Measurements from ENCODE around the gene DMD. TPM values are rescaled to one million over a fixed set of nuclear protein-coding genes. Genes with fewer than 3 reads are reported as not detected.
A peak's percentile ranks its signal among the peaks of the same experiment; 100 is the strongest.

DMD gene
- total RNA-seq, 1 donor from 2014 or later = 22.2 TPM

- no peaks in the 10 kb centered on the region for H3K79me2 ChIP-seq (ENCODE audit: insufficient read depth, low read length)
- Mint-ChIP-seq H3K36me3 (ENCODE audit: low read depth, unreplicated experiment) (no peaks in the 10 kb centered on the region), H3K4me3 (ENCODE audit: unreplicated experiment) (no peak overlapping the region), H3K4me1 (ENCODE audit: low read depth, unreplicated experiment) (peaks cover 22% of the 10 kb centered on the region), H3K9me3 (ENCODE audit: unreplicated experiment) (no peaks in the 10 kb centered on the region), H3K27ac (ENCODE audit: unreplicated experiment) (peak overlapping the region; percentile 88), H3K27me3 (ENCODE audit: low read depth, unreplicated experiment) (no peaks in the 10 kb centered on the region)
- H3K4me2 ChIP-seq (ENCODE audit: low read length) = peak overlapping the region; percentile 61
- H3K4me3 ChIP-seq (ENCODE audit: insufficient read depth, low read depth, low read length) = no peak overlapping the region
- H3K4me1 ChIP-seq (ENCODE audit: insufficient read depth, low read length) = peaks cover 9% of the 10 kb centered on the region
- H3K27me3 ChIP-seq (ENCODE audit: insufficient read depth, low read length) = no peaks in the 10 kb centered on the region
- no peaks in the 10 kb centered on the region for H3K36me3 ChIP-seq (ENCODE audit: insufficient read depth, low read length)
- no peak for TF ChIP-seq CTCF (IDR thresholded peaks at IDR 0.05; ENCODE audit: insufficient read depth, low read depth, low read length)
- TF ChIP-seq EZH2 (IDR thresholded peaks at IDR 0.05; ENCODE audit: insufficient read depth, low read length) = no peak
- H3K27ac ChIP-seq (ENCODE audit: low read depth, low read length) = peak overlapping the region; percentile 71
- FAIRE-seq = no peak
- H4K20me1 ChIP-seq (ENCODE audit: insufficient read depth, low read length) = no peaks in the 10 kb centered on the region
- no peak overlapping the region for H2AFZ ChIP-seq (ENCODE audit: low read depth, low read length)
- DNase-seq (ENCODE audit: low read depth) = peak; percentile 25
- H3K9ac ChIP-seq (ENCODE audit: low read length) = peak overlapping the region; percentile 32
- H3K9me3 ChIP-seq (ENCODE audit: insufficient read depth, low read depth, low read length) = no peaks in the 10 kb centered on the region
Measured at GRCh38 chrX:31580227-31580626, 1631.1 kb downstream of the DMD start.

- no peak overlapping the region for H3K9ac ChIP-seq (ENCODE audit: low read length)
- H3K27ac Mint-ChIP-seq (ENCODE audit: unreplicated experiment) = no peak overlapping the region
- H4K20me1 ChIP-seq (ENCODE audit: insufficient read depth, low read length) = no peaks in the 10 kb centered on the region
- H3K4me1 ChIP-seq (ENCODE audit: insufficient read depth, low read length) = no peaks in the 10 kb centered on the region
- H3K9me3 ChIP-seq (ENCODE audit: insufficient read depth, low read depth, low read length) = no peaks in the 10 kb centered on the region
- H3K27ac ChIP-seq (ENCODE audit: low read depth, low read length) = no peak overlapping the region
- H3K4me3 ChIP-seq (ENCODE audit: insufficient read depth, low read depth, low read length) = no peak overlapping the region
- H3K4me2 ChIP-seq (ENCODE audit: low read length) = no peak overlapping the region
- no peaks in the 10 kb centered on the region for H3K27me3 Mint-ChIP-seq (ENCODE audit: low read depth, unreplicated experiment)
- no peaks in the 10 kb centered on the region for H3K27me3 ChIP-seq (ENCODE audit: insufficient read depth, low read length)
- FAIRE-seq (peak; percentile 55), DNase-seq (ENCODE audit: low read depth) (peak; percentile 43)
- no peaks in the 10 kb centered on the region for H3K36me3 Mint-ChIP-seq (ENCODE audit: low read depth, unreplicated experiment)
- H3K79me2 ChIP-seq (ENCODE audit: insufficient read depth, low read length) = no peaks in the 10 kb centered on the region
- no peaks in the 10 kb centered on the region for H3K4me1 Mint-ChIP-seq (ENCODE audit: low read depth, unreplicated experiment)
- TF ChIP-seq CTCF (IDR thresholded peaks at IDR 0.05; ENCODE audit: insufficient read depth, low read depth, low read length) (no peak), EZH2 (IDR thresholded peaks at IDR 0.05; ENCODE audit: insufficient read depth, low read length) (no peak)
- no peaks in the 10 kb centered on the region for H3K36me3 ChIP-seq (ENCODE audit: insufficient read depth, low read length)
- no peak overlapping the region for H3K4me3 Mint-ChIP-seq (ENCODE audit: unreplicated experiment)
- no peaks in the 10 kb centered on the region for H3K9me3 Mint-ChIP-seq (ENCODE audit: unreplicated experiment)
- no peak overlapping the region for H2AFZ ChIP-seq (ENCODE audit: low read depth, low read length)
Measured at GRCh38 chrX:31572360-31572759, 1639.0 kb downstream of the DMD start.

GRCh38 chrX:31570658-31571057 is 1640.7 kb downstream of the DMD start:
- no peak overlapping the region for H3K27ac Mint-ChIP-seq (ENCODE audit: unreplicated experiment)
- Histone ChIP-seq H4K20me1 (ENCODE audit: insufficient read depth, low read length) (no peaks in the 10 kb centered on the region), H2AFZ (ENCODE audit: low read depth, low read length) (no peak overlapping the region), H3K9me3 (ENCODE audit: insufficient read depth, low read depth, low read length) (no peaks in the 10 kb centered on the region), H3K79me2 (ENCODE audit: insufficient read depth, low read length) (no peaks in the 10 kb centered on the region), H3K4me3 (ENCODE audit: insufficient read depth, low read depth, low read length) (no peak overlapping the region), H3K27me3 (ENCODE audit: insufficient read depth, low read length) (no peaks in the 10 kb centered on the region), H3K36me3 (ENCODE audit: insufficient read depth, low read length) (no peaks in the 10 kb centered on the region), H3K27ac (ENCODE audit: low read depth, low read length) (no peak overlapping the region), H3K9ac (ENCODE audit: low read length) (no peak overlapping the region), H3K4me2 (ENCODE audit: low read length) (no peak overlapping the region), H3K4me1 (ENCODE audit: insufficient read depth, low read length) (no peaks in the 10 kb centered on the region)
- H3K4me1 Mint-ChIP-seq (ENCODE audit: low read depth, unreplicated experiment) = no peaks in the 10 kb centered on the region
- no peaks in the 10 kb centered on the region for H3K27me3 Mint-ChIP-seq (ENCODE audit: low read depth, unreplicated experiment)
- no peak overlapping the region for H3K4me3 Mint-ChIP-seq (ENCODE audit: unreplicated experiment)
- peak; percentile 75 for FAIRE-seq
- TF ChIP-seq CTCF (IDR thresholded peaks at IDR 0.05; ENCODE audit: insufficient read depth, low read depth, low read length) = no peak
- no peak for TF ChIP-seq EZH2 (IDR thresholded peaks at IDR 0.05; ENCODE audit: insufficient read depth, low read length)
- no peaks in the 10 kb centered on the region for H3K9me3 Mint-ChIP-seq (ENCODE audit: unreplicated experiment)
- H3K36me3 Mint-ChIP-seq (ENCODE audit: low read depth, unreplicated experiment) = no peaks in the 10 kb centered on the region
- no peak for DNase-seq (ENCODE audit: low read depth)

Measured in astrocyte (in vitro differentiated cells and primary cell).